Astrocyte of the spinal cord (primary cell): ENCODE measurements around the gene RIC1.
A peak's percentile ranks its signal among the peaks of the same experiment; 100 is the strongest.
"Not testable (repeated sequence)": the region's sequence is repeated elsewhere in the genome, so short reads cannot be mapped to it uniquely, and the experiment has no call there.

Experiments
- DNase-seq: peaks from one replicate; pipeline ENCODE4 v3.0.0; 2011; ENCODE audit warnings: low read depth, low spot score
- H3K4me3 ChIP-seq: 2 replicates; pipeline ENCODE4 v1.5.1; 2011; ENCODE audit warnings: low read depth, mild to moderate bottlenecking, low read length, moderate library complexity
- in situ Hi-C: cut with HindIII; loops from 2 replicates; pipeline ENCODE4 v1.10.0; 2017; ENCODE audit warnings: low sequenced_read_pairs
- TF ChIP-seq, protein P1 (sequence below): IDR thresholded peaks from 2 replicates; pipeline ENCODE4 v1.5.1; 2012; ENCODE audit warnings: low read depth, mild to moderate bottlenecking, low read length, inconsistent platforms

Gene RIC1

DNA sequence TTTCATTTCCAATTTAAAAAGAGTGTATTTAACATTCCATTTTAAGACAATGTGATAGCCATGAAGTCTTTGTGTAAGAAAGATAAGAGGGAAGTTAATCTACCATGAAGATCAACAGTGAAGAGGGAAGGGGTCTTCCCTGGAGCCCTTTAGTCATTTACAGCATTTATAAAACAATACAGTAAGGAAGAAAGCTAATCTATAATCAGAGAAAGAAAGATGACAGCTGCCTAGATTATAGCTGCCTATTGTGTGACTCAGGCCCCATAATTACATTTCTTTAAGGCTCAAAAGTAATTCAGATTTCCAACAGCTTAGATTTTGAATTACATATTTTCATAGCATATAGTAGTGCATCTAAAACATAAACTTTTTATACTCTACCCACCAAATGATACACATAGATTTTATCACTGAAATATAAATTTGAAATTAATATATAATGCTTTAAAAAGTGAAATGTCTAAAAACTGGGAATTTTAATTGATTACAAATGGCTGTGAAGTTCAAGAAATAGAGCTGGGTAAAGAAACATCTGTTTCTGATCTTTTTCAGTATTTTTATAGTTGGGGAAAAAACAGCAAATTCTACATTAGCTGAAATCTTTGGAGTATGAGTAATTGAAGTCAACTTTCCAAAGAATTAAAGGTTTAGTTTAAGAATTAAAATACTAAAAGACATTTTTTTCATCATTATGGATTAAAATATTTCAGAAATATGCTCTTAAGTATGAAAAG, 89.6 kb downstream of the RIC1 start:
- no peak overlapping the region for H3K4me3 ChIP-seq
- TF ChIP-seq, protein P1, sequence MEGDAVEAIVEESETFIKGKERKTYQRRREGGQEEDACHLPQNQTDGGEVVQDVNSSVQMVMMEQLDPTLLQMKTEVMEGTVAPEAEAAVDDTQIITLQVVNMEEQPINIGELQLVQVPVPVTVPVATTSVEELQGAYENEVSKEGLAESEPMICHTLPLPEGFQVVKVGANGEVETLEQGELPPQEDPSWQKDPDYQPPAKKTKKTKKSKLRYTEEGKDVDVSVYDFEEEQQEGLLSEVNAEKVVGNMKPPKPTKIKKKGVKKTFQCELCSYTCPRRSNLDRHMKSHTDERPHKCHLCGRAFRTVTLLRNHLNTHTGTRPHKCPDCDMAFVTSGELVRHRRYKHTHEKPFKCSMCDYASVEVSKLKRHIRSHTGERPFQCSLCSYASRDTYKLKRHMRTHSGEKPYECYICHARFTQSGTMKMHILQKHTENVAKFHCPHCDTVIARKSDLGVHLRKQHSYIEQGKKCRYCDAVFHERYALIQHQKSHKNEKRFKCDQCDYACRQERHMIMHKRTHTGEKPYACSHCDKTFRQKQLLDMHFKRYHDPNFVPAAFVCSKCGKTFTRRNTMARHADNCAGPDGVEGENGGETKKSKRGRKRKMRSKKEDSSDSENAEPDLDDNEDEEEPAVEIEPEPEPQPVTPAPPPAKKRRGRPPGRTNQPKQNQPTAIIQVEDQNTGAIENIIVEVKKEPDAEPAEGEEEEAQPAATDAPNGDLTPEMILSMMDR: no peak
- in situ Hi-C loops: no loop called here
- DNase-seq: peak; percentile 33

DNA sequence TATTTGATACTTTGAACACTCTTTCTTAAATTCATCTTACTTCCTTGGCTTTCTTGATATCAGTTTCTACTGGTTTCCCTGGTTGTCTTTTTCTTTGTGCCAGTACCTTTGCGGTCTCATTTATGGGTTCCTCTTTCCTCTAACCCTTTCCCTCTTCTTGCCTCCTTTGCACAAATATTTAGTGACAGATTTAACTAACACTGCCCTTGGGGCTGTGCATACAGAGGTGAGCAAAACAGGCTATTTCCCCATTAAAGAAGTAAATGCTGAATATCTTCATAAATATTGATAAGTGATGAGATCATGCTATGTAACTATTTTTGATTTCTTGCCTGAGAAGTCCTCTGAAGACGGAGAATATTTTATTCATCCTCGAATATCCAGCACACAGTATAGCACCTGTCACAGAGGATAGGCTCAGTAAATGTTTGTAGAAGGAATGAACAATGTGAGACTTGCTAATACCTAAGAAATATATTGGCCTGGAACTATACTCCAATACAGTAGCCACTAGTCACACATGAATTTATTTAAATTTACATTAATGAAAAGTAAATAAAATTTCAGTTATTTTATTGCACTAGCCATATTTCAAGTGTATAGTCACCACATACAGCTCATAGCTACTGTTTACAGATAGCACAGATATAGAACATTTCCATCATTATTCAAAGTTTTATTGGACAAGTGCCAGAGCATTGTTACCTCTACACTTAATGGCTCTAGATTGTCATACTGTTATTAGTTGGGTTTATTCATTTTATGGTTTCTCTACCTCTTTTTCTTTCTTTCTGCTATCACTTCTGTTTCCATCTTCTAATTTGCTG, 90.4 kb downstream of the RIC1 start:
- TF ChIP-seq, protein P1: no peak
- DNase-seq: no peak
- H3K4me3 ChIP-seq: no peak overlapping the region
- in situ Hi-C loops: no loop called here

GRCh38 chr9:5720151-5720550, 91.2 kb downstream of the RIC1 start:
- no peak overlapping the region for H3K4me3 ChIP-seq
- TF ChIP-seq, protein P1: no peak
- DNase-seq: no peak
- in situ Hi-C loops: no loop called here

- TF ChIP-seq, protein P1: no peak
- in situ Hi-C loops: no loop called here
- no peak for DNase-seq
- H3K4me3 ChIP-seq: no peak overlapping the region
Measured at GRCh38 chr9:5721279-5722087, 92.6 kb downstream of the RIC1 start.

- in situ Hi-C loops, H3K4me3 ChIP-seq, DNase-seq: not testable (repeated sequence)
Measured at GRCh38 chr9:5722679-5723078, 93.8 kb downstream of the RIC1 start.

DNA sequence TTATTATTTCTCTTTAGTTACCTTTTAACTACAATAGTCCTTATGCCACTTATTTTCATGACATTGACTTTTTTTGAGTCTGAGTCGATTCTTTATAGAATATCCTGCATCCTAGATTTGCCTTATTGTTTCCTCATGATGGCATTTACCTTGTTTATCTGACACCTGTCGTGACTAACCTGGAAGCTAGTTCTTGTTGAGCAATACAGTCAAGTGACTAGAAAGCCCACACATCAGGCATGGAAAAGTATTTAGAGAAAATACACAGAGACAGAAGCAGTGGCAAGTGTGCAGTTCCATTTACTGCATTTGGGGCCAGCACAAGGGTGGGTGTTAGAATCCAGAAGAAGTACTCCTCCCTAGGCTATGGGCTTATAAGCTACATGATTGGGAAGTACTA, 106.2 kb downstream of the RIC1 start:
- TF ChIP-seq, protein P1: no peak
- no peak for DNase-seq
- no peak overlapping the region for H3K4me3 ChIP-seq
- in situ Hi-C loops: no loop called here
